ENCODE measurements around the gene C9orf50.

GRCh38 chr9:129633848-129634247 lies 12.9 kb upstream of the C9orf50 start:
- TF ChIP-seq CTCF (IDR thresholded peaks at IDR 0.05) (no peak), RFX5 (IDR thresholded peaks at IDR 0.05) (no peak), RNF2 (IDR thresholded peaks at IDR 0.05; ENCODE audit: borderline replicate concordance, low read depth) (no peak), ZFP36 (IDR thresholded peaks at IDR 0.05; ENCODE audit: borderline replicate concordance, partially characterized antibody) (no peak), SMC3 (IDR thresholded peaks at IDR 0.05) (no peak), CHD4 (IDR thresholded peaks at IDR 0.05; ENCODE audit: borderline replicate concordance) (no peak), RCOR1 (IDR thresholded peaks at IDR 0.05; ENCODE audit: low read depth, low read length) (no peak), HMGXB4 (CRISPR knock-in tag; IDR thresholded peaks at IDR 0.05; ENCODE audit: borderline replicate concordance) (no peak), REST (IDR thresholded peaks at IDR 0.05) (no peak)

Measured in A549 (cell line).